GM19035 (cell line): ENCODE data around the gene BSND.

ENCODE experiments used
- ATAC-seq: cut with Tn5 transposase; IDR thresholded peaks from one replicate; pipeline ENCODE4 v1.9.1; 2021; ENCODE audit not compliant: unreplicated experiment

The BSND gene

DNA sequence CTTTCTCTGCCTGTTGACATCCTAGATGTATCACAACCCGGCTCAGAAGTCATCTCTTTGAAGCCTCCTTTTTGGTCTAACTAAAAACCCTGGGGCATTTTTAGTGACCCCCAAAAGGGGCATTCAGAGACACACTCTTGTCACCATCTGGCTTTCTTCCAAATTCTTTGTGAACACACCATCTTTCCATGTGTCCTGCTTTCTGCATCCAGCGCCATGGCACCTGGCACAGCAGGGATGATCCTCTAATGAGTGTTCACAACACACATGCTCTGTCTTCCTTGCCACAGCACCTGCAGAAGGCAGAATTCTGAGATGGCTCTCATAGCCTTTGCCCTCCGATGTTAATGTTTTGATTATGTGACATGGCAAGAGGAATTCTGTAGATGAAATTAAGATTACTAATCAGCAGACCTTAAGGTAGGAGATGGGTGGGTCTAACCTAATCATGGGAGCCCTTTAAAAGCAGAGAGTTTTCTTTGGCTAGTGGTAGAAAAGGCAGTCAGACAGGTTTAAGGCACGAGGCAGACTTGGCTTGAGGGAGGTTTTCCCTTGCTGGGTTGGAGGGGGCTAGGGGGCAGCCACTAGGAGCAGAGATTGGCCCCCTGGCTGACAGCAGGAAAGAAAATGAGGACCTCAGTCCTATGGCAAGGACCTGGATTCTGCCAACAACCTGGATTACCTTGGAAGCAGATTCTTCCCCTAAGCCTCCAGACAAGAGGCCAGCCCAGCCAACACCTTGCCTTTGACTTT lies 23.2 kb upstream of the BSND start:
- no peak for ATAC-seq

- ATAC-seq, result no peak
Measured at GRCh38 chr1:54976747-54977146, 22.0 kb upstream of the BSND start.

- ATAC-seq, result no peak
Measured at GRCh38 chr1:54977533-54978297, 21.0 kb upstream of the BSND start.

DNA sequence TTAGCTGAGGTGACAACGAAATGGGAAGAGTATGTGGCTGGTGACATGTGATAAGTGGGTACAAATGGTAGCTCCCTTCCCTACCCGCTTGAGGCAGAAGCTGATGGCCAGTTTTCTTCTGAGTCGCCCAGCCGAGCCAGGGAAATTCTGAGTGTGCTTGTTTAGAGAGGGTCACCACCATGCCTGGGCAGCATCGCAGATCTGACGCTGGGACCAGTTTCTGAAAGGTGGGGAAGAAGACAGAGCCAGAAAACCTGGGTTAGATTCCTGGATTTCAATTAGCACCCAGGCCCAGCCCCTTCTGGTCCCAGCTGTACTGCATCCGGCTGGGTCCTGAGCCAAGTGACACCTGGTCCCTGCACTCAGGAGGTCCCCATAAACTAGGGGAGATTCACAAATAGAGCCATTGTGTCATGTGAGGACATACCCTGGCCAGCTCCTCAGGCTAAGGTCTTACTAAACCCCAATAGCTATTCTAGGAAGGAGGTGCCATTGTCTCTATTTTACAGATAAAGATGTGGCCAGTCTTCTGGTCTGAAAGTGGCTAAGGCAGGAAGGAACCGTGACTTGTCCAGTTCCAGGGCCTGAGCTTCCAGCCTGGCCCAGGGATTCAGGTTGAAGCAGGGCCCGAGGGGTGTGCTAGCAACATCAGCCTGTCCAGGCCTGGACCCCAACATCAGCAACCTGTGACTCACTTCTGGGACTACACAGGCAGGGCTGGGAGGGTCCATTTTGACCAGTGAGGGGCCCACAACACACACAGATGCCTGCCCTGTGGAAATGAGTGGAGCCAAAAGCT lies 20.0 kb upstream of the BSND start:
- ATAC-seq, result no peak

DNA sequence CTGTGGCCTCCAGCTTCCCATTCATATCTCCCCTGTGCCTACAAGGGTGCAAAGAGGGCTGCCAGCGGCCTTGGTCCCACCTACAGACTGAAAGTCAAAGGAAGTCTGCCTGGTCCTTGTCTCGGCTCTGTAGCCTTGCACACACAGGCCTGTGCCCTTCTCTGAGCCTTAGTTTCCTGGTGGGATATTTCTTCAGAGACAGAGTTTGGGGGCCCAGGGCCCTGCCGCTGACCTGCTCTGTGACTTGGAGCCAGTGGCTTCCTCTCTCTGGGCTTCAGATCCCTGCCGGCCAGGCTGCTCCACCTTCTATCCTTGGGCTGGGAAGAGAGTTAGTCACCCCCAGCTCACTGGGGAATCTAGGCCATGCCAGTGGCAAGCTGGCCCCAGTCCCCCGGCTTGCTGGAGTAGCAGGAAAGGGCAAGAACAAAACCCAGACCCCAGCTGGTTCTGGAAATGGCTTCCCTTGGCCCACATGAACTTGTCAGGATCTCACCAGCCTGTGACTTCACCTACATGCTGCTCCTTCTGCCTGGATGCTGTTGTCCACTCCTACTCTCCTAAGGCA lies 19.3 kb upstream of the BSND start:
- no peak for ATAC-seq

- no peak for ATAC-seq
Measured at GRCh38 chr1:54980046-54980527, 18.6 kb upstream of the BSND start.

DNA sequence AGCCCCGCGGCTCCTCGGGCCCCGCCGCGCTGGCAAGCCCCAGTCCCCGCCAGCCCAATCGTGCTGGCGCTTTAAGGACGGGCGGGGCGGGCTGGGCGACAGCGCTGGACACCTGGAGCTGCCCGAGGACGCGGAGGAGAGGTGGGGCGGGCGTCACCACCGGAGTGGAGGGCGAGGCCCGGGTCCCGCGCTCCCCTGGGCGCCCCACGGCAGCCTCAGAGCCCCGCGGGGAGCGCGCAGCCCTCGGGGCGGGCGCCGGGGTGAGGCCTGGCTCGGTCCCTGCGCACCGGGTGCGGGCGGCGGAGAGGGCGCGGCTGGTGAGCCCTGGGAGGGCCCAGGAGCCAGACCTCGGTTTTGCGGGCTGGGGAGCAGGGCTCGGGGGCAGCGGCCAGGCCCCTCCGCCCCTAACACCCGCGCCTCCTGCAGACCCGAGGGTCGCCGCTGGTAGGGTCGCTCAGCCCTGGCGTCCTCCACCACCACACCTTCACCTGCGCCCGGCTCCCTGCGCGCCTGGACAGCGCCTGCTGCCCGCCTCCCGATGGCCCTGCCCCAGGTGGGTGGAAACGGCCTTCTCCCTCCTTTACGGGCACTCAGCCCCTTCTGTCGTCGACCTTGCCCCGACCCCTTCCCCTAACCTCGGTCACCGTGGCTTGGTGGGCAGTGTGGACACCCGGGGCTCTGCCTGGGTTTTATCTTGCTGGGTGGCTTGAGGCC lies 18.0 kb upstream of the BSND start, which contains the start of gene TMEM61:
Gene TMEM61, plus strand, starts transcription at position 101 of the 714 bp plus-strand sequence. Its CDS starts 438 bp downstream, at position 539.
- ATAC-seq, result no peak

GRCh38 chr1:54981466-54981865 lies 17.3 kb upstream of the BSND start:
- ATAC-seq, result no peak

- ATAC-seq, result no peak
Measured at GRCh38 chr1:54982739-54983138, 16.0 kb upstream of the BSND start.

DNA sequence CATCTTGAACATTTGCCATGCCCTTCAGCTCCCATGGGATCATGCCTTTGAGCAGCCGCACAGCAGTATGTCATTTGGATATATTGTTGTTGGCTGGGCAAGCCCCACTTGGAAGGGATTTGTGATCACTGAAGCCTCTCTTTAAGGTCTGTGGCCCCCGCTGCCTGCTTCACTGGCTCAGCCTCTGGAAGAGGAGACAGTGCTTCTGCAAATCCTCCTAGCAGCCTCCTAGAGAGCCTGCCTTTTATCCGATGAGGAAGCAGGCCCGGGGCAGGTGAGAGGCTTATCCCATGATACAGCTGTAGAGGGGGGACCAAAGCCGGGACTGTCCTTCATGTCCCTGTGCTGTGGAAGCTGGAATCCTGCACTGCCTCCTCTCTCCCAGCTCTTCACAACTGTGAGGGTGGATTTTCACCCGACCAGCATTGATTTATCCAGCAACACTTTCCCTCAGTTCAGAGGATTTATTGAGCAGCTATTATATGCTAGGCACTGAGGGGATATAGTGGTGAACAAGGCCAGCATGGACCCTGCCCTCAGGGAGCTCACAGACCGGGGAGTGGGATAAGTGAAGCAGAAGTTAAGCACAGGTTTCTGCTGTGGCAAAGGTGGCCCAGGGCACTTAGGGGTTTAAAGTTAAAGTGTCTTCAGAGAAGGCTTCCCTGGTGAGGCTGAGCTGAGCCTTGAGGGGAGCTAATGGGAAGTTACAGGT lies 14.4 kb upstream of the BSND start:
- ATAC-seq, result no peak

DNA sequence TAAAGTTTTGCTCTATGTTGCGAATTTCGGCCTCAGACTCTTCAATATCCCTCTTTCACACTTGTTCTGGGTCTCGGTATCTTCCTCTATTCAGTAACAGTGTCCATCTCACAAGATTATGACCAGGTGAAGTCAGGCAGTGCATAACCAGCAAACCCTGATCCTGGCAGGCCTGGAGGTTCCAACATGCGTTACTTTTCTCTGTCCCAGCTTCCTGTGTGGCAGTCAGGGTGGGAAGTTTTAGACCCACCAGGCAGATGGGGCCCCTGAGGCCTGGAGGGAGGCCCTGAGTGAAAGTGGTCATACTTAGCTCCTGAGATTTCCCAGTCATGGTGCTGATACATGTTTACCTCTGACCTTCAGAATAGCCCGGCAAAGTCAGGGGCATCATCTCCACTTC lies 13.2 kb upstream of the BSND start:
- ATAC-seq, result no peak

- no peak for ATAC-seq
Measured at GRCh38 chr1:54986025-54986424, 12.7 kb upstream of the BSND start.

DNA sequence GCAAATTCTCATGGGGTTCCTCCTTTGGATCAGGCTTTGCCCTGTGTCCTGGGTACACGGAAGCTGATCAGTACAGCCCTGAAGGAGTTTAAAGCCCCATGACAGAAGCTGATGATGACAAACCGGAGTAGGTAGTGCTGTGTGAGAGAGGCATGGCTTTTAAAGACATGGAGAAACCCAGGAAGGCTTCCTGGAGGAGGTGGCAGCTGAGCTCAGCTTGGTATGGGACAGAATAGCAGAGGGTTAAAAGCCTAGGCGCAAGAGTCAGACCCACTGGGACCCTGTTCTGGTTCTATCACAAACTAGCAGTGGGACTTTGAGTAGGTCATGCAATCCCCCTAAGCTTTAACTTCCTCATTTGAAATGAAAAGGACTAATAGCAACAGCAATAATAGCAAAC lies 12.2 kb upstream of the BSND start:
- ATAC-seq, result no peak

DNA sequence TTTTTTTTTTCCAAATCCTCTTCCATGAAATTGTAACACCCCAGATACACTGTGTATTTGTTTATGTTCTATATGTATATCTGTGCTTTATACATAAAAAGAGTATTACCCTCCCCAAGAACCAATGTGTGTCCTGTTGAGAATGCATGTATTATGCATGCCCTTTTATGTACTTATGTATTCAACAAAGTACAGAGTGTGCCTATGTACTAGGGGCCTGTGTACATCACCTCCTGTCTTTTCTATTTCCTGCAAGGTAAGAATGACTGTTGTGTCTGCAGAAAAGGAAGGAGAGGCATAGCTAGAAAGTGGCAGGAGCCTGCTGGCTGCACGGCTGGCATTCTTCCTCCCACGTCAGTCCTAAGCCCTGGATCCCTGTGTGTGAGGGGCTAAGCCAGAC lies 11.3 kb upstream of the BSND start:
- no peak for ATAC-seq

GRCh38 chr1:54987919-54988705 lies 10.6 kb upstream of the BSND start:
- no peak for ATAC-seq

DNA sequence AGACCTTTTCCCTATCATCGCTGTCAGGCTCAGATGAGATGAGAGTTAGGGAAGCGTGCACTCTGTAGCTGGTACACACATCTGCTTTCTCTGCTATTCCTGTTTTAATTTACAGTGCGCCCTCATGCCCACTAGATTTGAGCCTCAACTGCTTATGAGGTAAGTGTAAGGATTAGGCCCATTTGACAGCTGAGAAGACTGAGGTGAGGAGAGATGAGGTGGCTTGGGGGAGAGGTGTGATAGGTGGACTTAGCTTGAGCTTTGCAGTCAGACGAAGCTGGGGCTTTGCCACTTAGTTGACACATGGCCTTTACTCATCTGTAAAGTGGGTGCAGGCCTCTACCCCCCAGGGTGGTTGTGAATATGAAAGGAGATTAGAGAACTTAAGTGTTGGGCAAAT lies 9.8 kb upstream of the BSND start:
- ATAC-seq, result no peak

- no peak for ATAC-seq
Measured at GRCh38 chr1:54989473-54989872, 9.3 kb upstream of the BSND start.

DNA sequence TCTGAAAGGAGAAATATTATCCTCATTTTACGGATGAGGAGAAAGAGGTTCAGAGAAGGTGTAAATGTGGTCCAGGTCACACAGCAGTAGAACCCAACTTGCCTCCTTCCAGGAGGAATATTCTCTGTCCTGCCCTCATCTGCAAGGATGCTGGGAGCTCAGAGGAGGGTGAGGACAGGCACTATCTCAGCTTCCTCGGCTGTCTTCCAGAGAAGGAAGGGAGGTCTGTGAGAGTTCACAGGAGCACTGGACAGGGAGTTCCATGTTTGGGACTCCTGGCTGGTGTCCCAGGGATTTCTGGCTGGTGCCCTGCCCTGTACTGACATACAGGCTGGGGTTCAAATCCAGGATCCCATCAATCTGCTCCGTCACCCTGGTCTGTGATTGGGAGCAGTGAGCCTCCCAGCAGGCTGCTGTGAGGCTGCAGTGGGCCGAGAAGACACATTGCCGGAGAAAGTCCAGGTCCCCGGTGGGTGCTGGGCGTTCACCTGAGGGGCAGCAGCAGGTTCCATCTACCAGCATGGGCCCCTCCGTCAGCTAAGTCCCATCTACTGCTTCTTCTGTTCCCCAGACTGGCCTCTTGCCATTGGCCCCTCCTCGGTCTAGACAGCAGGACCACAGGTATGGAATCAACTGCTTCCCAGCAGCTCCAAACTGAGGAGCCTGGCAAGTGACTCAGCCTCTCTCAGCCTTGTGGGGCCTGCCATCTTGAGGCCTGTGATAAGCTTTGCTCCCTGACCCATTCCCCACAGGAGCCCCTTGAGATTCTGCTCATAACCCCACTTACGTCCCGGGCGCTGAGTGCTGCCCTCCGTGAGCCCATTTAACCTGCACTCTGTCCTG lies 8.5 kb upstream of the BSND start:
- ATAC-seq, result no peak
